HG02884 (cell line): ENCODE results near the gene AVPI1.
"Not testable (repeated sequence)": the region's sequence is repeated elsewhere in the genome, so short reads cannot be mapped to it uniquely, and the experiment has no call there.

Experiments used
- ATAC-seq: cut with Tn5 transposase; IDR thresholded peaks from one replicate; pipeline ENCODE4 v1.9.1; 2021; ENCODE audit warnings: mild to moderate bottlenecking, moderate library complexity; ENCODE audit not compliant: unreplicated experiment

Gene AVPI1

GRCh38 chr10:97713339-97713825, 26.3 kb upstream of the AVPI1 start, which contains the start of gene MARVELD1:
TSS of gene MARVELD1 (plus strand) at chr10:97713730. CDS start at chr10:97713877, 147 bp downstream.
- no peak for ATAC-seq

- ATAC-seq: no peak
Observed at GRCh38 chr10:97711640-97712572, 24.9 kb upstream of the AVPI1 start.

GRCh38 chr10:97708976-97709946, 22.2 kb upstream of the AVPI1 start:
- no peak for ATAC-seq

- no peak for ATAC-seq
Observed at GRCh38 chr10:97708167-97708566, 21.1 kb upstream of the AVPI1 start.

GRCh38 chr10:97707134-97707861, 20.3 kb upstream of the AVPI1 start:
- no peak for ATAC-seq

- ATAC-seq: no peak
Observed at GRCh38 chr10:97705006-97705670, 18.1 kb upstream of the AVPI1 start.

GRCh38 chr10:97704341-97704740, 17.3 kb upstream of the AVPI1 start:
- ATAC-seq: no peak

GRCh38 chr10:97703398-97704067, 16.5 kb upstream of the AVPI1 start:
- ATAC-seq: no peak

- no peak for ATAC-seq
Observed at GRCh38 chr10:97701438-97702069, 14.5 kb upstream of the AVPI1 start.

GRCh38 chr10:97698072-97698655, 11.1 kb upstream of the AVPI1 start:
- not testable (repeated sequence) for ATAC-seq

- ATAC-seq: no peak
Observed at GRCh38 chr10:97690133-97690532, 3.1 kb upstream of the AVPI1 start.

- no peak for ATAC-seq
Observed at GRCh38 chr10:97689559-97690020, 2.5 kb upstream of the AVPI1 start.

GRCh38 chr10:97687785-97688781, 1.0 kb upstream of the AVPI1 start:
- no peak for ATAC-seq

GRCh38 chr10:97686301-97686961, 610 bp downstream of the AVPI1 start:
- ATAC-seq: no peak

GRCh38 chr10:97685395-97685958, 1.6 kb downstream of the AVPI1 start:
- ATAC-seq: no peak

GRCh38 chr10:97684866-97685394, 2.1 kb downstream of the AVPI1 start:
- no peak for ATAC-seq
